RWPE2 (cell line): Measurements from ENCODE around the gene PLCB1.

Source experiments
- ATAC-seq: fragments of 200-7000 bp; cut with Tn5 transposase; 3 replicates; pipeline ENCODE4 v1.9.1; 2021; ENCODE audit warnings: low read depth
- DNase-seq: peaks from one replicate; pipeline ENCODE4 v3.0.0-alpha.2; 2020; ENCODE audit warnings: low spot score
- H3K27ac ChIP-seq: fragments of 450-650 bp; 2 replicates; pipeline ENCODE4 v1.5.1; 2017; ENCODE audit warnings: mild to moderate bottlenecking; ENCODE audit not compliant: poor library complexity, severe bottlenecking
- H3K27me3 ChIP-seq: fragments of 250-450 bp; sonication (Bioruptor Pico); 2 replicates; pipeline ENCODE4 v1.5.1; 2021; ENCODE audit warnings: mild to moderate bottlenecking, moderate library complexity; ENCODE audit not compliant: insufficient read depth, poor library complexity, severe bottlenecking
- H3K36me3 ChIP-seq: fragments of 250-450 bp; sonication (Bioruptor Pico); 2 replicates; pipeline ENCODE4 v1.5.1; 2020; ENCODE audit warnings: low read depth, mild to moderate bottlenecking, moderate library complexity
- H3K4me1 ChIP-seq: fragments of 250-450 bp; sonication (Bioruptor Pico); 2 replicates; pipeline ENCODE4 v1.5.1; 2021; ENCODE audit warnings: mild to moderate bottlenecking, moderate library complexity; ENCODE audit not compliant: insufficient read depth, poor library complexity, severe bottlenecking
- H3K4me3 ChIP-seq: fragments of 250-450 bp; sonication (Bioruptor Pico); 2 replicates; pipeline ENCODE4 v1.5.1; 2021; ENCODE audit warnings: mild to moderate bottlenecking, moderate library complexity; ENCODE audit not compliant: severe bottlenecking
- H3K9me3 ChIP-seq: fragments of 250-450 bp; sonication (Bioruptor Pico); 2 replicates; pipeline ENCODE4 v1.5.1; 2021; ENCODE audit warnings: mild to moderate bottlenecking, moderate library complexity; ENCODE audit not compliant: severe bottlenecking
- CTCF ChIP-seq: fragments of 450-650 bp; IDR thresholded peaks from one replicate; pipeline ENCODE4 v1.5.1; 2017; ENCODE audit warnings: mild to moderate bottlenecking, moderate library complexity; ENCODE audit not compliant: poor library complexity, severe bottlenecking

The PLCB1 gene

GRCh38 chr20:8805737-8806442, 673.8 kb downstream of the PLCB1 start:
- no peaks in the 10 kb centered on the region for H3K4me1 ChIP-seq
- TF ChIP-seq CTCF: no peak

GRCh38 chr20:8807480-8808201, 675.6 kb downstream of the PLCB1 start:
- ATAC-seq: no peak
- Histone ChIP-seq H3K4me1 (no peaks in the 10 kb centered on the region), H3K4me3 (no peak overlapping the region)

More at GRCh38 chr20:8805737-8806442, 673.8 kb downstream of the PLCB1 start:
- no peaks in the 10 kb centered on the region for H3K9me3 ChIP-seq
- no peaks in the 10 kb centered on the region for H3K27me3 ChIP-seq
- H3K27ac ChIP-seq: no peak overlapping the region
- no peak overlapping the region for H3K4me3 ChIP-seq
- peak; percentile 31; the same call in 1 of the 3 replicates for ATAC-seq
- no peak for DNase-seq
- no peaks in the 10 kb centered on the region for H3K36me3 ChIP-seq

GRCh38 chr20:8808202-8808535, 676.1 kb downstream of the PLCB1 start:
- no peak for TF ChIP-seq CTCF
- Histone ChIP-seq H3K4me3 (no peak overlapping the region), H3K4me1 (no peaks in the 10 kb centered on the region), H3K27me3 (no peaks in the 10 kb centered on the region), H3K9me3 (no peaks in the 10 kb centered on the region), H3K36me3 (no peaks in the 10 kb centered on the region), H3K27ac (no peak overlapping the region)
- DNase-seq (no peak), ATAC-seq (no peak)

More at GRCh38 chr20:8807480-8808201, 675.6 kb downstream of the PLCB1 start:
- Histone ChIP-seq H3K27me3 (no peaks in the 10 kb centered on the region), H3K36me3 (no peaks in the 10 kb centered on the region), H3K27ac (no peak overlapping the region), H3K9me3 (no peaks in the 10 kb centered on the region)
- no peak for TF ChIP-seq CTCF
- no peak for DNase-seq

- no peaks in the 10 kb centered on the region for H3K4me1 ChIP-seq
- TF ChIP-seq CTCF: no peak
- ATAC-seq (no peak), DNase-seq (no peak)
- no peak overlapping the region for H3K4me3 ChIP-seq
- no peak overlapping the region for H3K27ac ChIP-seq
- no peaks in the 10 kb centered on the region for H3K36me3 ChIP-seq
- H3K27me3 ChIP-seq: no peaks in the 10 kb centered on the region
- H3K9me3 ChIP-seq: no peaks in the 10 kb centered on the region
These were observed 677.3 kb downstream of the PLCB1 start for GRCh38 chr20:8809107-8809953.
